ENCODE measurements around the gene CPA2. TPM values are rescaled to one million over a fixed set of nuclear protein-coding genes. Genes with fewer than 3 reads are reported as not detected.

The CPA2 gene
- polyA plus RNA-seq, 4 donors = 12.9 to 25.4 (median 15.1) TPM

DNA sequence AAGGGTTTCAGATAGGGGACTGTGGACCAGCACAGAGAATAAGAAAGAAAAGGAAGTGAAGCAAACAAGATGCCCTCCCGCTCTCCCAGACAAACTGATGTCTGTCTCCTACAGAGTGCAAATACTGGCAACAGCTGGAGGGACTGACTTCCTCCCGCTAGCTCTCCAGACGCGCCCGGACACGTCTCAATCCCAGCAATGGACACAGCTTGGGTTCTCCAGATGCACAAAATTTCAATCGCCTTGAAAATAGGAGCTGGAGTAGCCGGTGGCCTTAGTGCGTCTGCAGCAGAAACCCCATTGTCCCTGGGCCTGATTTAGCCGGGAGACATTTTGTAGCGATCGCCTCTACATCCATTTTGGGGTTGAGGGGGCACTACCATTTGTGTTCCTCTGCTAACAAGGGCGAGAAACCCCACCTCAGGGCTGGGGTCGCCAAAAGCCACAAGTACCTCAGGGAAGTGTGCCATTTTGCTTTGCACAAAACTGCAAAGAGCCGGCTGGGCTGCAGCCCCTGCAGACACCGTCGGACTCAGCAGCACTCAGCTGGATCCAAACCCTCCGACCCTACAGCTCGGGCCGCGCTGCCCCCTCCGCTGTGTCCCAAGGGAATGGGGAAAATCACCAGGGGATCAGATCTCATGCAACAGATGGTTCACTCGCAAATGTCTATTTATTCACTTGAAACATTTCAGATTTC lies 5.9 kb downstream of the CPA2 start:
- Histone ChIP-seq H3K36me3 (ENCODE audit: control insufficient read depth in 3 of 3, insufficient read depth in 2 of 3, low read depth in 1 of 3, low read length in 3 of 3) (peaks cover 0 to 11% (median 0%) of the 10 kb centered on the region in 3 donors), H3K9me3 (ENCODE audit: control insufficient read depth in 2 of 2, insufficient read depth in 1 of 2, low read depth in 1 of 2, low read length in 1 of 2) (no peaks in the 10 kb centered on the region), H3K4me1 (ENCODE audit: control insufficient read depth in 3 of 3, insufficient read depth in 2 of 3, low read depth in 1 of 3, low read length in 2 of 3) (peaks cover 0 to 14% (median 0%) of the 10 kb centered on the region in 3 donors), H3K4me3 (ENCODE audit: low read depth in 1 of 3, low read length in 3 of 3) (peak overlapping the region in 1 of 3 donors; percentile 24), H3K27ac (ENCODE audit: low read depth in 1 of 3, low read length in 2 of 3) (peak overlapping the region in 1 of 3 donors; percentile 75), H3K27me3 (ENCODE audit: control insufficient read depth in 3 of 3, insufficient read depth in 3 of 3, low read length in 3 of 3) (no peaks in the 10 kb centered on the region)
- FAIRE-seq (no peak), DNase-seq (no peak)
- WGBS, 3 donors = 68 to 91% (median 80%) methylated on average over 23 of the region's 23 CpGs

DNA sequence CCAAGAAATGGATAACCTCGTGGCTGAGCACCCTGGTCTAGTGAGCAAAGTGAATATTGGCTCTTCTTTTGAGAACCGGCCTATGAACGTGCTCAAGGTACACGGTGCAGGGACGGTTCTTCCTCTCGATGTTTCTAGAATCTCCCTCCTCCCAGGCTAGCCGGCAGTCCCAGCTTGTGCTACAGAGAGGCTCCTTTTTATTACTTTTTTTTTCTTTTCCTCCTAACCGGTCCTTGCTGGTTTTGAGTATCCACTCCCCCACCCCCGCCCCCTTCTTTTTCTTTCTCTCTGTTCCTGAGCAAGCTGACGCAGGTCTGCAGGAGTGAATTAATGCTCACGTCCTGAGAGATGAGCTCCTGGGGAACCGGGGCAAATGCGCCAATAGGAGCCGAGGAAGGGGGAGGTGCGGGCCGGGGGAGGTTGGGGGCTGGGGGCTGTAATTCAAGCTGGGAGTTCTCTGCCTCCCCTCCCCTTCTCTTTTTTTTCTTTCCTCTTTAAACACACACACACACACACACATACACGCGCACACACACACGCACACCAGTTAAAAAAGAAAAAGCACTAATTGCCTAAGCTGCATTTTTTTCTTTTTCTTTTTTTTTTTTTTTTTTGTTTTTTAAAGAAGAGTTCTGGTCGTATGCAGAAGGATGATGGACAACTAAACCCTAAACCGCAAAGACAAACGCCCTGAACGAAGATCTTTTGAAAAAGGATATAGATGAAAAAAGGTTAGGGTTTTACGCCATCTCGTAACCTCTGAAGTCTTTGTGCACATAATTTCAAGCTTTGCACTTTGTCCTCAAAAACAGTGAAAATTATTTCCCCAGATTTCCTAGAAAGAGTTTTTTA lies 6.6 kb downstream of the CPA2 start:
- DNase-seq = peak in 1 of 2 donors; percentile 65
- H3K27me3 ChIP-seq (ENCODE audit: control insufficient read depth in 3 of 3, insufficient read depth in 3 of 3, low read length in 3 of 3) = no peaks in the 10 kb centered on the region
- peak overlapping the region in 1 of 3 donors; percentile 24 for H3K4me3 ChIP-seq (ENCODE audit: low read depth in 1 of 3, low read length in 3 of 3)
- peaks cover 0 to 14% (median 0%) of the 10 kb centered on the region in 3 donors for H3K4me1 ChIP-seq (ENCODE audit: control insufficient read depth in 3 of 3, insufficient read depth in 2 of 3, low read depth in 1 of 3, low read length in 2 of 3)
- WGBS, 3 donors = 38 to 79% (median 55%) methylated on average over 25 of the region's 25 CpGs
- peaks cover 0 to 11% (median 0%) of the 10 kb centered on the region in 3 donors for H3K36me3 ChIP-seq (ENCODE audit: control insufficient read depth in 3 of 3, insufficient read depth in 2 of 3, low read depth in 1 of 3, low read length in 3 of 3)
- FAIRE-seq = no peak
- H3K9me3 ChIP-seq (ENCODE audit: control insufficient read depth in 2 of 2, insufficient read depth in 1 of 2, low read depth in 1 of 2, low read length in 1 of 2) = no peaks in the 10 kb centered on the region
- H3K27ac ChIP-seq (ENCODE audit: low read depth in 1 of 3, low read length in 2 of 3) = peak overlapping the region in 1 of 3 donors; percentile 76

DNA sequence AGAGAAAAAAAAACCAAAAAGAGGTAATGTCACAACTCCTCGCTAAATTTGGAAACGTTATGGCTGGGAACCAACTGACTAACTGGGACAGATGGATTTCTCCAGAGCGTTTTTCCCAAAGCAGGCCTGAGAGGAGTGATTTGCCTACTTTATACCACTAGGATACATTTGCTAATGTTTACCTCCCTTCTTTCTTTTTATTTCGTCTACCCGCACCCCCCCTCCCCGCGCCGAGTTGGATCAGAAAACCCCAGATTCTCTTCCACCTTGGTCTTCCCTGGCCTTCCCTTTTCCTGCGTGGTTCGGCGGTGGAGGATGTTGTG lies 7.2 kb downstream of the CPA2 start:
- Histone ChIP-seq H3K4me3 (ENCODE audit: low read depth in 1 of 3, low read length in 3 of 3) (peak overlapping the region in 1 of 3 donors; percentile 6), H3K36me3 (ENCODE audit: control insufficient read depth in 3 of 3, insufficient read depth in 2 of 3, low read depth in 1 of 3, low read length in 3 of 3) (peaks cover 0 to 11% (median 0%) of the 10 kb centered on the region in 3 donors), H3K4me1 (ENCODE audit: control insufficient read depth in 3 of 3, insufficient read depth in 2 of 3, low read depth in 1 of 3, low read length in 2 of 3) (peaks cover 0 to 10% (median 0%) of the 10 kb centered on the region in 3 donors), H3K27ac (ENCODE audit: low read depth in 1 of 3, low read length in 2 of 3) (peak overlapping the region in 1 of 3 donors; percentile 76), H3K9me3 (ENCODE audit: control insufficient read depth in 2 of 2, insufficient read depth in 1 of 2, low read depth in 1 of 2, low read length in 1 of 2) (no peaks in the 10 kb centered on the region), H3K27me3 (ENCODE audit: control insufficient read depth in 3 of 3, insufficient read depth in 3 of 3, low read length in 3 of 3) (no peaks in the 10 kb centered on the region)
- DNase-seq (no peak), FAIRE-seq (no peak)
- WGBS, 3 donors = 58 to 92% (median 81%) methylated on average over 11 of the region's 11 CpGs

GRCh38 chr7:130274296-130274695 lies 7.6 kb downstream of the CPA2 start:
- no peak for DNase-seq
- Histone ChIP-seq H3K9me3 (ENCODE audit: control insufficient read depth in 2 of 2, insufficient read depth in 1 of 2, low read depth in 1 of 2, low read length in 1 of 2) (no peaks in the 10 kb centered on the region), H3K36me3 (ENCODE audit: control insufficient read depth in 3 of 3, insufficient read depth in 2 of 3, low read depth in 1 of 3, low read length in 3 of 3) (peaks cover 0 to 11% (median 0%) of the 10 kb centered on the region in 3 donors), H3K27me3 (ENCODE audit: control insufficient read depth in 3 of 3, insufficient read depth in 3 of 3, low read length in 3 of 3) (no peaks in the 10 kb centered on the region), H3K4me1 (ENCODE audit: control insufficient read depth in 3 of 3, insufficient read depth in 2 of 3, low read depth in 1 of 3, low read length in 2 of 3) (peaks cover 0 to 10% (median 0%) of the 10 kb centered on the region in 3 donors), H3K4me3 (ENCODE audit: low read depth in 1 of 3, low read length in 3 of 3) (no peak overlapping the region), H3K27ac (ENCODE audit: low read depth in 1 of 3, low read length in 2 of 3) (peak overlapping the region in 1 of 3 donors; percentile 76)
- WGBS, 3 donors = 44 to 47% (median 45%) methylated on average over 1 of the region's 1 CpG
- FAIRE-seq = no peak

DNA sequence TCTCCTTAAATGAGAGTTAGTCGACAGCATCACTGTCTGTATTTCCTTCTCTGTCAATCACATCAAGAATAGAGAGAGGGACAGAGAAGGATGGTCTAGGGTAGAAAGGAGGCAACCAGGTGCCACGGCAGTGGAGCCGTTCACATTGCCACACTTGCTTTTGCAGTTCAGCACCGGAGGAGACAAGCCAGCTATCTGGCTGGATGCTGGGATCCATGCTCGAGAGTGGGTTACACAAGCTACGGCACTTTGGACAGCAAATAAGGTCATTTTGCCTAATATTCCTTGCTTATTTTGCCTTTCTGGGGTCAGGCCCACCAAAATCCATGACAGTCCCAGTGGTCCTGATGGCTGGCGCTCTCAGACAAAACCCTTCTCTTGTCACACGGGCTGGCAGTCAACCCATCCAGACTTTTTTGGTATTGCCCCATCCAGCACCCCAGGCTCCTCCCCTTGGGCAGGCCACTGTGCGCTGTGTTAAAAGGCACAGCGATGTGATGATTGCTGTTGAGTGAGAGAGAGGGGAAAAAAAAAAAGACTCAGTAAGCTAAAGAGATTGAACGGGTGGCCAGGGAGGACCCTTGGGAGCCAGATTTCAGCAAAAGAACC lies 8.4 kb downstream of the CPA2 start:
- 87 to 98% (median 92%) methylated on average over 11 of the region's 11 CpGs for WGBS, 3 donors
- H3K36me3 ChIP-seq (ENCODE audit: control insufficient read depth in 3 of 3, insufficient read depth in 2 of 3, low read depth in 1 of 3, low read length in 3 of 3) = peaks cover 0 to 9% (median 0%) of the 10 kb centered on the region in 3 donors
- H3K4me1 ChIP-seq (ENCODE audit: control insufficient read depth in 3 of 3, insufficient read depth in 2 of 3, low read depth in 1 of 3, low read length in 2 of 3) = peaks cover 0 to 10% (median 0%) of the 10 kb centered on the region in 3 donors
- FAIRE-seq (no peak), DNase-seq (no peak)
- H3K9me3 ChIP-seq (ENCODE audit: control insufficient read depth in 2 of 2, insufficient read depth in 1 of 2, low read depth in 1 of 2, low read length in 1 of 2) = no peaks in the 10 kb centered on the region
- H3K4me3 ChIP-seq (ENCODE audit: low read depth in 1 of 3, low read length in 3 of 3) = no peak overlapping the region
- peak overlapping the region in 1 of 3 donors; percentile 76 for H3K27ac ChIP-seq (ENCODE audit: low read depth in 1 of 3, low read length in 2 of 3)
- H3K27me3 ChIP-seq (ENCODE audit: control insufficient read depth in 3 of 3, insufficient read depth in 3 of 3, low read length in 3 of 3) = no peaks in the 10 kb centered on the region

DNA sequence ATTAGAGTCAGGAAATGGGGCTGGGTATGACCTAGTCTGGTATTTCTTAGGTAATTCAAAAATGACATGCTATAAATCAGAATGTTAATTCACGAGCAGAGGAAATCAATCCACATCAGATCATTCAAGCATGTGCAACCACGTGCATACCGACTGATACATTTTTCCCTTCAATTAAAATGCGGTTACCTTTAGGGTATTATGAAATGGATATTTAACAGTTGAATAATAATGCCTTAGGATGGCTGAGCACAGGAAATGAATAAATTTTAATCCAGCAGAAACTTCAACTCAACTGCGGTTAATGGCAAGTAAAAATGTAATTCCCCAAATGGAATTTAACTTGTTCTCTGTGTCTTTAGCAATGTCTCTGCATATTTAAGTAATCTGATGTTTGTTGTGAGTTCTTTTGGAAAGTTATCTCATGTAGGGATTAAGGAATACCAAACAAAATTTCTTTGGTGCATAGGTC lies 9.2 kb downstream of the CPA2 start:
- WGBS, 3 donors = 79 to 92% (median 84%) methylated on average over 5 of the region's 5 CpGs
- DNase-seq (no peak), FAIRE-seq (no peak)
- peaks cover 0 to 10% (median 0%) of the 10 kb centered on the region in 3 donors for H3K4me1 ChIP-seq (ENCODE audit: control insufficient read depth in 3 of 3, insufficient read depth in 2 of 3, low read depth in 1 of 3, low read length in 2 of 3)
- no peaks in the 10 kb centered on the region for H3K27me3 ChIP-seq (ENCODE audit: control insufficient read depth in 3 of 3, insufficient read depth in 3 of 3, low read length in 3 of 3)
- H3K9me3 ChIP-seq (ENCODE audit: control insufficient read depth in 2 of 2, insufficient read depth in 1 of 2, low read depth in 1 of 2, low read length in 1 of 2) = no peaks in the 10 kb centered on the region
- no peak overlapping the region for H3K4me3 ChIP-seq (ENCODE audit: low read depth in 1 of 3, low read length in 3 of 3)
- H3K27ac ChIP-seq (ENCODE audit: low read depth in 1 of 3, low read length in 2 of 3) = no peak overlapping the region
- H3K36me3 ChIP-seq (ENCODE audit: control insufficient read depth in 3 of 3, insufficient read depth in 2 of 3, low read depth in 1 of 3, low read length in 3 of 3) = peaks cover 0 to 8% (median 0%) of the 10 kb centered on the region in 3 donors

DNA sequence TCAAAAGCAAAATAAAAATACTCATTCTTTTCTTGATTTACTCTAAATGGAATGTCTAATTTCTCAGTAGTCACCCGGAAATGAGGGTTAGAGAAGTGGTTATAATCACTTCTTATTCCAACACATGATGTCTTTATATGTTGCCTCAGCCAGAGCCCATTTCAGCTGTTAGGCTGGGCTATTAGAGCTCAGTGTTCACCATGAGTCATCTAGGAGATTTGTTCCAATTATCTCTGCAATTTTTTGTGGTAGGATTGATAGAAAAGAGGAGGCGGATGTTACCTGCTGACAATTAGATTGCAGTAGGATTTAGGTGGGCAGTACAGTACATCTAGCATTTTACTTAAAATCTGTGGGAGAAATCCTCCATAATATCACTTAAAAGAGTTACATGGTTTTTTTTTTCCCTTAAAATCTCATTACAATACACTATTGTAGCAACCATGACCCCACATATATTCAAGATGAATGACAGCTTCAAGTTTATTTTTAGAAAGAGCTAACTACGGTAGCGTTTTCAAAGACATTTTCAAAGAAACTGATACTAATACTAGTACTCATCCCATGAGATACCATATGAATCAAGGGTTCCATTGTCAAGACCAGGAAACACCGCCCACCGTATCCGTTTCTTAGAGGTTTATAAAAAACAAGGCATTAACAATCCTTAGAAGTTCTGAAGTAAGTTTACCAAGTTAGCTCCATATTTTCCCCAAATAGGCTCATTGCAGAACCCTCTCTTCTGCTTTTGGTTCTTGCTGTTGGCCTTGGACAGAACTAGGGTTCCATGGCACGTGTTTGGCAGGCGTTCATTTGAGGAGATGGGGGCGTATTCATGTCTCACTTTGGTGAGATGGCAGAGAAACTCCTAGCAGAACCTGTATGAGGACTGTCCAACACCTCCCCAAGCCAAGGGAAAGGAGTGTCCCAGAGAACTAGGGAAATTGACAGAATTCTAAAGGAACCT lies 10.4 kb downstream of the CPA2 start:
- Histone ChIP-seq H3K9me3 (ENCODE audit: control insufficient read depth in 2 of 2, insufficient read depth in 1 of 2, low read depth in 1 of 2, low read length in 1 of 2) (no peaks in the 10 kb centered on the region), H3K27ac (ENCODE audit: low read depth in 1 of 3, low read length in 2 of 3) (no peak overlapping the region), H3K36me3 (ENCODE audit: control insufficient read depth in 3 of 3, insufficient read depth in 2 of 3, low read depth in 1 of 3, low read length in 3 of 3) (peaks cover 0 to 4% (median 0%) of the 10 kb centered on the region in 3 donors), H3K4me1 (ENCODE audit: control insufficient read depth in 3 of 3, insufficient read depth in 2 of 3, low read depth in 1 of 3, low read length in 2 of 3) (peaks cover 0 to 6% (median 0%) of the 10 kb centered on the region in 3 donors), H3K4me3 (ENCODE audit: low read depth in 1 of 3, low read length in 3 of 3) (no peak overlapping the region), H3K27me3 (ENCODE audit: control insufficient read depth in 3 of 3, insufficient read depth in 3 of 3, low read length in 3 of 3) (no peaks in the 10 kb centered on the region)
- DNase-seq = no peak
- FAIRE-seq = no peak
- 75 to 88% (median 76%) methylated on average over 10 of the region's 10 CpGs for WGBS, 3 donors
